GM10266 (cell line): ENCODE measurements around the gene PHLDB2.

Experiments
- DNase-seq: peaks from one replicate; pipeline ENCODE4 v3.0.0; 2012; ENCODE audit errors: extremely low spot score
- TF ChIP-seq, protein P1 (sequence below): IDR thresholded peaks from 2 replicates; pipeline ENCODE4 v1.5.1; 2012; ENCODE audit warnings: mild to moderate bottlenecking, low read depth; ENCODE audit not compliant: control insufficient read depth, insufficient read depth; ENCODE audit errors: missing control alignments

Gene PHLDB2

DNA sequence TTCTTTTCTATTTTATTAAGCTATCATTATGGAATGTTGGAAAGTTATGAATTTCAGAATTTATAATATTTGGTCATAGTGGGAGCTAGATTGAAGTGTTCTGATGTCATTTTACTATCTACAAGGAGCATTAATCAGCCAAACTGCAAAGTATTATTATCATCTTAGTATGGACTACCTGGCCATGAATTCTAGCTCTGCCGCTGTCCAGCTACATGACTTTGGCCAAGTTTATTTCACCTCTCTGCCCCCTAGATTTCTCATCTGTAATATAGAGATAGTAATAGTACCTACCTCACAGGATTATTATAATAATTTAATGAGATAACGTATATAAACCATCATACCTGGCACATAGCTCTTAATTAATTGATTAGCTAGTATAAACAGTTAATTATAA lies 92.0 kb downstream of the PHLDB2 start:
- DNase-seq = no peak

DNA sequence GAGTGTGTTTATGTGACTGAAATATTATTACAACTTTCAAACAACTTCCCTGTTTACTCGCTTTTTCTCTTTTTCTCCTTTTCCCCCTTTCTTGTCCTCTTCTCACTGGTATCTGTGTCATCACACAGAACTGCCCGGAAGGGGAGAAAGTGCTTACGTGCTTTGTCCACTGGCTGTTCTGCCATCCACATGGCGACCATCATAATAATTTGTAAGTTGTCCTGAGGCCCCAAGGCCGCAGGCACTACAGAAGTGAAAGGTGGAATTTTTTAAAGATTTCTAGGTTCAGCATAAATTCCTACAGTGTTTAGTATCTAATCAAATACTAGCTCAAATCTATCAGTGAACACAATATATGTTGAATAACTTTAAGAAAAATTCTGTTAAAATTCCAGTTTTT lies 93.0 kb downstream of the PHLDB2 start:
- TF ChIP-seq, protein P1, sequence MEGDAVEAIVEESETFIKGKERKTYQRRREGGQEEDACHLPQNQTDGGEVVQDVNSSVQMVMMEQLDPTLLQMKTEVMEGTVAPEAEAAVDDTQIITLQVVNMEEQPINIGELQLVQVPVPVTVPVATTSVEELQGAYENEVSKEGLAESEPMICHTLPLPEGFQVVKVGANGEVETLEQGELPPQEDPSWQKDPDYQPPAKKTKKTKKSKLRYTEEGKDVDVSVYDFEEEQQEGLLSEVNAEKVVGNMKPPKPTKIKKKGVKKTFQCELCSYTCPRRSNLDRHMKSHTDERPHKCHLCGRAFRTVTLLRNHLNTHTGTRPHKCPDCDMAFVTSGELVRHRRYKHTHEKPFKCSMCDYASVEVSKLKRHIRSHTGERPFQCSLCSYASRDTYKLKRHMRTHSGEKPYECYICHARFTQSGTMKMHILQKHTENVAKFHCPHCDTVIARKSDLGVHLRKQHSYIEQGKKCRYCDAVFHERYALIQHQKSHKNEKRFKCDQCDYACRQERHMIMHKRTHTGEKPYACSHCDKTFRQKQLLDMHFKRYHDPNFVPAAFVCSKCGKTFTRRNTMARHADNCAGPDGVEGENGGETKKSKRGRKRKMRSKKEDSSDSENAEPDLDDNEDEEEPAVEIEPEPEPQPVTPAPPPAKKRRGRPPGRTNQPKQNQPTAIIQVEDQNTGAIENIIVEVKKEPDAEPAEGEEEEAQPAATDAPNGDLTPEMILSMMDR = no peak
- no peak for DNase-seq

More for the DNA sequence above, 92.0 kb downstream of the PHLDB2 start:
- TF ChIP-seq, protein P1 = no peak

DNA sequence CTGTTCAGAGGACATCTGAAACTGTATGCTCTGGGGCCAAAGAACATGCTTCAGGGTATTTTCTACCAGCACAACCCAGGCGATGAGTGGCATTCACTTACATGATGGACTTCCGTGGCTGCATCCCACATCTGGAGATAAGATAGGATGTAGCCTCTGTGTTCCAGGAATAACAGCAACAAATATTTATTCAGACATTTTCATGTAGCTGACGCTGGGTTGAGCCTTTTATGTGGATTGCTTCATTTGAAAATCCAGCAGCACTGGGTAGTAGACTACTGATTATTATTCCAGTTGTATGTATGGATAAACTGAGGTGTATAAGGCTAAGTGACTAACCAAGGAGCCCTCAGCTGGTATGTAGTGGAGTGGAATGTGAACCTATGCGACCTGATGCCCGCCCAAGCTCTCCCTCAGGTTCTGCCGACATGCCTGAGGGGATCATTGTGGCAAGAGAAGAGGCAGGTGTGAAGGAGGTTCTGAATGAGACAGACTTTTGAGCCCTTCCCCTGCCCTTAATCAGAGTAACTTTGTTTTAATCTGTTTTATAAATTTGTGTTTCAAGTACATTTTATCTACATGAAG lies 93.9 kb downstream of the PHLDB2 start:
- no peak for DNase-seq
- TF ChIP-seq, protein P1 = no peak

DNA sequence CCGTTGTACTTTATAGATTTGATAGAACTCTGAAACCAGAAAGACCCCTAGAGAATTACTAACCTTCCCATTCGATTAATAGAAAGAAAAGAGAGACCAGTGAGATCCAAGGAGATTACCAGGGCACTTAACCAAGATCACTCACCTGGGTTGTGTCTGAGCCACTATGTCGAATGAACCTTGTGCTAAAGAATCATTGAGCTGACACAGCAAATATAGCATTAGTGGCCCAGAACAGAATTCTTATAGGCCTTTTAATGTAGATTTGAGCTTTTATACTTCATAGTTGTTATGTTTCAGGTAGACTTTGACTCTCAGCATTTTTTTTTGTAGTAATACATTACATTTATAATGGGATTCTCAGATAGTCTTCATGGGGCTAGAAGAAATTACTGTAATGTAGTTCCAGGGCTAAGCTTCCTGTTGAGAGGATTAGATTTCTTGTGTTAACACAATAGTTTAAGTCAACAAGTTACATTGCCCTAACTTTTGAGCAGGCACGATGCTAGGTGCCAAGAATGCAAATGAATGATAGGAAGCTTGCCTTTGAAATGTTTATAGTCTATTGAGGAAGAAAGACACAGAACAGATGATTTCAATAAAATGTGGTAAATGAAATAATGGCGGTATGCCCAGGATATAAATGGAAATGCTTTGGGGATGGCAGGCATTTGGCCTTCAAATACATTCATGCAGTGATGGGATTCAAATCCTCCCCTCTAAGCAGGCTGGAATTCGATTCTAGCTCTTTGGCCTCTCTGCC lies 95.3 kb downstream of the PHLDB2 start:
- TF ChIP-seq, protein P1 = no peak
- DNase-seq = no peak

DNA sequence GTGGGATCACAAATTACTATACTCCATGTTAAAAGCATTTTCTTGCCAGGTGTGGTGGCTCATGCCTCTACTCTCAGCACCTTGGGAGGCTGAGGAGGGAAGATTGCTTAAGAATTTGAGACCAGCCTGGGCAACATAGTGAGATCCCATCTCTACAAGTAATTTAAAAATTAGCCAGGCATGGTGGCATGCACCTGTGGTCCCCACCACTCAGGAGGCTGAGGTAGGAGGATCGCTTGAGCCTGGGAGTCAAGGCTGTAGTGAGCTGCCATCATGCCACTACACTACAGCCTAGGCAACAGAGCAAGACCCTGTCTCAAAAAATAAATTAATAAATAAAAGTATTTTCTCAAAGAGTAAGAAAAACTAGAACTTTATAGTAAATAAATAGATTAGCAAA lies 96.8 kb downstream of the PHLDB2 start:
- TF ChIP-seq, protein P1 = no peak

DNA sequence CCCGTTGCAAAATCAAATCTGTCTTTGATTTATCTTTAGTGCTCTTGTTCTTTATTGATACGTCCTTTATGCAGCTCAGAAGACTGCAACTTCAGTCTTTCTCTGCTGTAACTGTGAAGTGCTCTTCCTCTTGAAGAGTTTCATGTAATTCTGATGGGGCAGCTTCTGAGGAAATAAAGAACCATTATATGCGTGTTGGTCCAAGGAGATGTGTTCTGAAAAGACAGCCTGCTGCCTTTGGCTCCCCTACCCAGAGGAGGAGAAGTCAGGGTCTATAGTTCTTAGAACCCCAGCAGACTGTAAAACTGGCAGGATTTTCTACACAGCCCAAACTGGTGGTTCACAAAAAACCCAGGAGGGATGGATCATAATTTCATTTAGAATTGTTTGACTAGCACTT lies 97.4 kb downstream of the PHLDB2 start:
- TF ChIP-seq, protein P1 = no peak

More for the DNA sequence above, 96.8 kb downstream of the PHLDB2 start:
- no peak for DNase-seq

More for the DNA sequence above, 97.4 kb downstream of the PHLDB2 start:
- DNase-seq = no peak
